ENCODE results near the gene TMIGD3.
A peak's percentile ranks its signal among the peaks of the same experiment; 100 is the strongest.

DNA sequence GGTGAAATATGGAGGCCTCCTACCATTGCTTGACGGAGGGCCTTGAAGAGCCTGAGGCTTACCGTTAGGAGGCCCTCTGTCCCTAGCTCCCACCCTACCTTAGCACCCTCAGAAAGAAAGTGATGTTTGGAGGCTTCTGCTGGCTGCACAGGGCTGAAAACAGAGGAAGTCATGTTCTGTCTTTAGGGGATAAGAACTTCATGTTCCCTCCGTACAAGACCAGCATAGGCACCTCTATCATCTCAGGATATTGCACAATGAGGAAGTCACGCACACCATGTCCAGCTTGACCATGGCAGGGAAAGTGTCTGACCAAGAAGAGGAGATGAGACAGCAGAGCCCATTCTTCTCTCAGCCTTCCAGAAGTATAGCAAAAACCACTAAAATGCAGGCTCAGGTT, 13.8 kb downstream of the TMIGD3 start:
- TF ChIP-seq, protein P1, sequence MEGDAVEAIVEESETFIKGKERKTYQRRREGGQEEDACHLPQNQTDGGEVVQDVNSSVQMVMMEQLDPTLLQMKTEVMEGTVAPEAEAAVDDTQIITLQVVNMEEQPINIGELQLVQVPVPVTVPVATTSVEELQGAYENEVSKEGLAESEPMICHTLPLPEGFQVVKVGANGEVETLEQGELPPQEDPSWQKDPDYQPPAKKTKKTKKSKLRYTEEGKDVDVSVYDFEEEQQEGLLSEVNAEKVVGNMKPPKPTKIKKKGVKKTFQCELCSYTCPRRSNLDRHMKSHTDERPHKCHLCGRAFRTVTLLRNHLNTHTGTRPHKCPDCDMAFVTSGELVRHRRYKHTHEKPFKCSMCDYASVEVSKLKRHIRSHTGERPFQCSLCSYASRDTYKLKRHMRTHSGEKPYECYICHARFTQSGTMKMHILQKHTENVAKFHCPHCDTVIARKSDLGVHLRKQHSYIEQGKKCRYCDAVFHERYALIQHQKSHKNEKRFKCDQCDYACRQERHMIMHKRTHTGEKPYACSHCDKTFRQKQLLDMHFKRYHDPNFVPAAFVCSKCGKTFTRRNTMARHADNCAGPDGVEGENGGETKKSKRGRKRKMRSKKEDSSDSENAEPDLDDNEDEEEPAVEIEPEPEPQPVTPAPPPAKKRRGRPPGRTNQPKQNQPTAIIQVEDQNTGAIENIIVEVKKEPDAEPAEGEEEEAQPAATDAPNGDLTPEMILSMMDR (IDR thresholded peaks at IDR 0.05): peak; percentile 36
- TF ChIP-seq EZH2 (IDR thresholded peaks at IDR 0.05; ENCODE audit: borderline replicate concordance, insufficient read depth, low read depth, low read length, poor library complexity, severe bottlenecking): no peak
